T-helper 17 cell (primary cell): Measurements from ENCODE around the gene BTNL3. TPM values are rescaled to one million over a fixed set of nuclear protein-coding genes. Genes with fewer than 3 reads are reported as not detected.

Experiments
- total RNA-seq, 4 donors: library from RNA in 2 of 4; stranded (reverse) in 2 of 4; gene quantifications; one replicate each; pipeline ENCODE4 v1.2.3 and lab custom pipeline; 2022 to 2026

The BTNL3 gene
- total RNA-seq, 2 donors from 2014 or later, result not detected

Other genes with a start within 250 kb of the BTNL3 start
- not detected for gene OR2Y1, start 248.8 kb upstream of the BTNL3 start, total RNA-seq
- 10 to 100 TPM; 77.1 to 80.8 TPM for gene MGAT1, start 186.0 kb upstream of the BTNL3 start, total RNA-seq
- 10 to 100 TPM; 18.9 to 23.5 TPM for gene ZFP62, start 127.6 kb upstream of the BTNL3 start, total RNA-seq
- gene BTNL8, start 89.7 kb upstream of the BTNL3 start, total RNA-seq, result not detected
- gene BTNL9, start 51.4 kb downstream of the BTNL3 start, total RNA-seq, result 1 to 10 TPM in 1 of 2 donors, not detected in 1; 1.8 TPM
- not detected for gene OR2V1, start 142.3 kb downstream of the BTNL3 start, total RNA-seq
- not detected for gene OR2V2, start 158.7 kb downstream of the BTNL3 start, total RNA-seq
- 1 to 10 TPM; 2.2 to 3.5 TPM for gene TRIM7, start 216.3 kb downstream of the BTNL3 start, total RNA-seq
- gene TRIM41, start 234.4 kb downstream of the BTNL3 start, total RNA-seq, result 10 to 100 TPM; 23.4 to 29.6 TPM